ENCODE data around the gene LZTR1. TPM values are rescaled to one million over a fixed set of nuclear protein-coding genes. Genes with fewer than 3 reads are reported as not detected.
A peak's percentile ranks its signal among the peaks of the same experiment; 100 is the strongest.
"Not testable (repeated sequence)": the region's sequence is repeated elsewhere in the genome, so short reads cannot be mapped to it uniquely, and the experiment has no call there.

Gene LZTR1
- total RNA-seq, 2 donors from 2014 or later = 20.7 to 24.7 TPM

DNA sequence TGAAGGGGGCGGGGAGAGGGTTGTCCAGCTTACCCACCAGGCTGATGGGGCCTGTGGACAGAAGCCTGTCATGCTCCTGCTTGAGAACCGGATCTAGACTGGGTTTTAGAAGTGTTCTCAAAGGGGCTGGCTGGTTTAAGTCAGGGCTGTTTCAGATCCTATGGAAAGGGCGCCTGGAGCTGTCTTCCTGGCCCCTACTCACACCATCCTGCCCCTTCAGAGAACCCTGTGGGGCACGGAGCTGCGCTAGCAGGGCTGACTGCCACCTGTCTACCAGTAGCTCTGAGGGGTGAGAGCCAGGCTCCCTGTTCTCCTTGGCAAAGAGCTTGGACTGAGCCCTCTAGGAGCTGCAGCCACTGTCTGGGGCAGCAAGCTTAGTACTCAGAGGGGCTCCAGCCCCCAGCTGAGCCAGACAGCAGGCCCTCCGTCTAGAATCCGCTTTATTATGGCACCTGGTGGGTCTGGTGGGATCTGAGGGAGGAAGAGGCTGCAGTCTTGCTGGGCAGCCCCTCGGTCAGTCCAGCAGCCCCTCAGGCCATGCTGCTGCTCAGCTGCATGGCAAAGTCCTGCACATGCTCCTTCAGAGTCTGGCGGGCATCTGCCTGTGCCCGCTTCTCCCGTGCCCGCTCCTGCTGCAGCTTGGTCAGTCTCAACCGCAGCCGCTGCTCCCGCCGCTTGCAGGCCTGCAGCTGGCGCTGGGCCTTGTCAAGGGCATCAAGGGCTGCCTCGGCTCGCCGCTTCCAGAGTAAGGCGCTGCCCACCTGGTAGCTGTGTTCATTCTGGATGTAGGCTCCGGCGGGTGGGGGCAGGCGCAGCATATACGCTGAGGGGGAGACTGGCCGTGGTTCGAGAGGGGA is 17.5 kb downstream of the LZTR1 start:
- DNase-seq (ENCODE audit: low spot score) = no peak
- no peaks in the 10 kb centered on the region for H3K27me3 ChIP-seq
- peaks cover 51% of the 10 kb centered on the region for H3K36me3 ChIP-seq
- H3K27ac ChIP-seq = no peak overlapping the region
- H3K9me3 ChIP-seq = no peaks in the 10 kb centered on the region
- H3K4me3 ChIP-seq = no peak overlapping the region
- H3K4me1 ChIP-seq = peaks cover 0 to 34% of the 10 kb centered on the region in 2 donors
- TF ChIP-seq, protein P1, sequence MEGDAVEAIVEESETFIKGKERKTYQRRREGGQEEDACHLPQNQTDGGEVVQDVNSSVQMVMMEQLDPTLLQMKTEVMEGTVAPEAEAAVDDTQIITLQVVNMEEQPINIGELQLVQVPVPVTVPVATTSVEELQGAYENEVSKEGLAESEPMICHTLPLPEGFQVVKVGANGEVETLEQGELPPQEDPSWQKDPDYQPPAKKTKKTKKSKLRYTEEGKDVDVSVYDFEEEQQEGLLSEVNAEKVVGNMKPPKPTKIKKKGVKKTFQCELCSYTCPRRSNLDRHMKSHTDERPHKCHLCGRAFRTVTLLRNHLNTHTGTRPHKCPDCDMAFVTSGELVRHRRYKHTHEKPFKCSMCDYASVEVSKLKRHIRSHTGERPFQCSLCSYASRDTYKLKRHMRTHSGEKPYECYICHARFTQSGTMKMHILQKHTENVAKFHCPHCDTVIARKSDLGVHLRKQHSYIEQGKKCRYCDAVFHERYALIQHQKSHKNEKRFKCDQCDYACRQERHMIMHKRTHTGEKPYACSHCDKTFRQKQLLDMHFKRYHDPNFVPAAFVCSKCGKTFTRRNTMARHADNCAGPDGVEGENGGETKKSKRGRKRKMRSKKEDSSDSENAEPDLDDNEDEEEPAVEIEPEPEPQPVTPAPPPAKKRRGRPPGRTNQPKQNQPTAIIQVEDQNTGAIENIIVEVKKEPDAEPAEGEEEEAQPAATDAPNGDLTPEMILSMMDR (IDR thresholded peaks at IDR 0.05) = no peak

DNA sequence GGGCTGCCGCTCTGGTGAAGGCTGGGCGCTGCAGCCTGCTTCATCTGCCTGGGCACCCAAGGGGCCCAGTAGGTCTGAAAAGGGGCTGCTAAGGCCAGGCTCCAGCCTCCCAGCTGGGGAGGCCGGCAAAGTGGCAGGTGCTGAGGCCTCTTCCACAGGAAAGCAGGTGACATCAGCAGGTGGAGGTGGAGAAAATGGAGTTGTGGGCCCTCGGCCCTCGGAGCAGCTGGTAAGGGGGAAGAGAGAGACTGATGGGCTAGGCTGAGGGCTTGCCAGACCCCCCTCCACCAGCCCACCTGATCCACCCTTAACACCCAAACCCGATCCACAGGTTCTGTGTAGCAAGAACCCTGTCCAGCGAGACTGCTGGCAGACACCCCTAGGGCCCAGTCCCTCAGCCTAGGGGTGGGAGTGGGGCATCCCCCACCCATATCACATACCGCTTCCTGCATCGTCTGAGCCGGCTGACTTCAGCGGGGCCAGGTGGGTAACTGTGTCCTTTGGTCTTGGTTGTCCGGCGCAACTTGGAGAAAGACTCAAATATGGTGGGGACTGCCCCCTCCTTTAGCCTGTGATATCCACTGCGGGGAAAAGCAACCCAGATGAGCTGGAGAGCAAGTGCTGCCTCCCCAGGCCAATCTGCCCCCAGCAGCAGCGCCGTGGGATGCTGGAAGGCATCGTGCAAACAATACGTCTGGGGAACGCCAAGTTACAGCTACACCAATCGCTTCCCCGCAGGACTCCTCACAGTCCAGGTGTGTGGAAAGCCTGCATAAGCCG is 18.3 kb downstream of the LZTR1 start:
- peaks cover 0 to 34% of the 10 kb centered on the region in 2 donors for H3K4me1 ChIP-seq
- peaks cover 45% of the 10 kb centered on the region for H3K36me3 ChIP-seq
- no peaks in the 10 kb centered on the region for H3K9me3 ChIP-seq
- no peak for DNase-seq (ENCODE audit: low spot score)
- H3K27ac ChIP-seq = peak overlapping the region; percentile 97 to 99
- TF ChIP-seq, protein P1 (IDR thresholded peaks at IDR 0.05) = no peak
- peak overlapping the region; percentile 76 to 77 for H3K4me3 ChIP-seq
- no peaks in the 10 kb centered on the region for H3K27me3 ChIP-seq

DNA sequence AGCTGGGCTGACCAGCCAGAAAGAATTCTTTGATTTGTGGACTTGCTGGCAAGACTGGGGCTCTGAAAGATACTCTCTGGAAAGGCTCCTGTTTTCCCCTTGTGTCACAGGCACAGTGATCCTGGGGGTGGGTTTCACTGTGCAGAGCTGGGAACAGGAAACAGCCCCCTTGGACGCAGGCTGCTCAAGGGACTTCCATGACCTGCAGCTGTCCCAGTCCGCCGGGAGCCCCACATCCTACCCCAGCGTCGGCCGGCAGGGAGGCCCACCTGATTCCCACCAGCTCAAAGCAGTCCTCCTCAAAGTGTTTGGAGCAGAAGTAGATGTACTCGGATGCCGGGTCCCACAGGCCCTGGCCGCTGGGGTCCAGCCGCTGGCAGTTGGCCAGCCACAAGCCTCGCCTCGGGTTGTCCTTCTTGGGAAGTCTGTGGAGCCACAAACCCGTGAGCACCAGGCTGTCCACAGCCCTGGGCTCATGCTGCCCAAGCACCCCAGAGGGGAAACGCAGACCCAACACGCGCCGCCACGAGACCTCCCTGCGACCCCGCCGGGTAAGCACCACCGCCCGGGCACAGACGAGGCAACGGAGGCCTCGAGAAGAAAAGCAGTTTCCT is 19.0 kb downstream of the LZTR1 start:
- Histone ChIP-seq H3K27me3 (no peaks in the 10 kb centered on the region), H3K36me3 (peaks cover 38% of the 10 kb centered on the region), H3K4me1 (peaks cover 0 to 34% of the 10 kb centered on the region in 2 donors), H3K9me3 (no peaks in the 10 kb centered on the region), H3K4me3 (peak overlapping the region; percentile 76 to 77), H3K27ac (peak overlapping the region; percentile 97 to 99)
- TF ChIP-seq, protein P1 (IDR thresholded peaks at IDR 0.05) = no peak
- no peak for DNase-seq (ENCODE audit: low spot score)

DNA sequence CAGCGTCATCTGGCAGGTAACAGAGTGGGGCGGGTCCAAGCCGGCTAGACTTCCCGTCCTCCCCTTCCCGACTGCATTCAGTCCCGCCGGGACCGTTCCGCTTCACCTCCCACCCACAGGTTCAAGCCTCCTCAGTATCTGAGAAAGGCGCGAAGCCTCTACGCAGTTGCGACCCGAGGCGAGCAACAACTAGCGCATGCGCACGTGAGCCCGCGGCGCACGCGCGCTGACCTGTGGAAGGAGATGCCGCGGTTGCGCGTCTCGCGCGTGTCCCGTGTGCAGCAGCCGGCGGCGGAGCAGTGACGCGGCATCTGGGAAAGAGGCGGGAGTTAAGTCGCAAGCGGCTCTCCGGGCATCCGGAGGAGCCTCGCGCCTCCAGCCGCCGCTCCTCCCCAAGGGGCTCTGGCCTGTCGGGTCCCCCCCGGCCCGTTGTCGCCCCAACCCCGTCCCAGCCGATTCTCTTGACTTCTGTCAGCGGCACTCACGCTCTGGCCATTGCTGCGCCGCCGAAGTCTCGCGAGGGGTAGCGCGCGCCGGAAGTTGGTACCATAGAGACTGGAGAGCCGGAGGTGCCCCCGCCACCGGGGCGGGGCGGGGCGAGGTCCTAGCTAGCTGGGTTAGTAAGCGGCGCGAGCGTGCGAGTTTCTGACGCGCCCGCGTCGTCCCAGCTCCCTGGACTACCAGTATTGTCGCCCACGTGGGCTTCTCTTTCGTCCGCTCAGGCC is 19.7 kb downstream of the LZTR1 start, which contains the start of gene THAP7:
TSS of gene THAP7 (minus strand) at position 518 of the 725 bp plus-strand sequence. CDS start at position 311, 207 bp downstream.
- Histone ChIP-seq H3K4me3 (peak within 1 kb of the TSS; percentile 76 to 77), H3K9me3 (no peaks in the 10 kb centered on the region), H3K27me3 (no peaks in the 10 kb centered on the region), H3K4me1 (peaks cover 0 to 34% of the 10 kb centered on the region in 2 donors), H3K36me3 (peaks cover 31% of the 10 kb centered on the region), H3K27ac (peak within 1 kb of the TSS; percentile 97 to 99)
- TF ChIP-seq, protein P1 (IDR thresholded peaks at IDR 0.05) = no peak
- DNase-seq (ENCODE audit: low spot score) = peak; percentile 98

DNA sequence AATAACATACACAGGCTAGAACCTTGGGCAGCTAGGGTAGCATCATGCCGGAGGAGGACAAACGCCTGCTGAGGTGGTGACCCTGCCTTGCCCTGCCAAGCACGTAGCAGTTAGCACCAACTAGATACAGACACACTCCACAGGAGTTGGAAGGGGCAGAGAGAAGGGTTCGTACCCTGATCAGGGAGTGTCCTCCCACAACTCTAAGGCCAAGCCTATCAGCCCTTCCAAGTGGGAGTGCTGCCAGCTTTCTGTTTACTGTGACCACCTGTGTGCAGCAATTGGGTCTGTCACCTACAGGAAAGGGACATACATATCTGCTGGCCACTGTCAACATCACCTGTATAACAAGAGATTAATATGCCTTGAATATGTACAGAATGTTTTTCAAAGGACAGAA is 21.7 kb downstream of the LZTR1 start:
- H3K4me3 ChIP-seq = no peak overlapping the region
- no peak for DNase-seq (ENCODE audit: low spot score)
- no peak overlapping the region for H3K27ac ChIP-seq
- H3K4me1 ChIP-seq = peaks cover 0 to 34% of the 10 kb centered on the region in 2 donors
- H3K27me3 ChIP-seq = no peaks in the 10 kb centered on the region
- H3K9me3 ChIP-seq = no peaks in the 10 kb centered on the region
- TF ChIP-seq, protein P1 (IDR thresholded peaks at IDR 0.05) = no peak
- H3K36me3 ChIP-seq = peaks cover 14% of the 10 kb centered on the region

DNA sequence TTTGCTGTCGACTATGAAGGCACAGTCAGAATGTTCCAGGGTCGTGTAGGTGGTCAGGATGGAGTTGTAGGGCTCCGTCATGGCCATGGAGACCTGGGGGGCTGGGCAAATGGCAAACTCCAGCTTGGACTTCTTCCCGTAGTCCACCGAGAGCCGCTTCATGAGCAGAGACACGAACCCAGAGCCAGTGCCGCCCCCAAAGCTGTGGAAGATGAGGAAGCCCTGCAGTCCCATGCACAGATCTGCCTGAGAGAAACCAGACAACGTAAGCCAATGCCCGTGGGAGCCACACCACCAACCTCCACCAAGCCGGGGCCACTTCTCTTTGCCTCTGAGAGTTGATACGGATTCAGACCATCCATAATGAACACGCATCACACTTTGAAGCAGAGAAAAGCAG is 27.1 kb downstream of the LZTR1 start:
- not testable (repeated sequence) for H3K27ac ChIP-seq; H3K9me3 ChIP-seq; DNase-seq (ENCODE audit: low spot score); H3K36me3 ChIP-seq; H3K4me3 ChIP-seq; H3K4me1 ChIP-seq; H3K27me3 ChIP-seq
